NCI-H1930 (cell line): Measurements from ENCODE around the gene ACTR8.
"Not testable (repeated sequence)": the region's sequence is repeated elsewhere in the genome, so short reads cannot be mapped to it uniquely, and the experiment has no call there.

ENCODE experiments used
- DNase-seq, 2 experiments: peaks; one replicate each; lab custom pipeline; 2025; lab: John Stamatoyannopoulos, UW

ACTR8 gene, protein sequence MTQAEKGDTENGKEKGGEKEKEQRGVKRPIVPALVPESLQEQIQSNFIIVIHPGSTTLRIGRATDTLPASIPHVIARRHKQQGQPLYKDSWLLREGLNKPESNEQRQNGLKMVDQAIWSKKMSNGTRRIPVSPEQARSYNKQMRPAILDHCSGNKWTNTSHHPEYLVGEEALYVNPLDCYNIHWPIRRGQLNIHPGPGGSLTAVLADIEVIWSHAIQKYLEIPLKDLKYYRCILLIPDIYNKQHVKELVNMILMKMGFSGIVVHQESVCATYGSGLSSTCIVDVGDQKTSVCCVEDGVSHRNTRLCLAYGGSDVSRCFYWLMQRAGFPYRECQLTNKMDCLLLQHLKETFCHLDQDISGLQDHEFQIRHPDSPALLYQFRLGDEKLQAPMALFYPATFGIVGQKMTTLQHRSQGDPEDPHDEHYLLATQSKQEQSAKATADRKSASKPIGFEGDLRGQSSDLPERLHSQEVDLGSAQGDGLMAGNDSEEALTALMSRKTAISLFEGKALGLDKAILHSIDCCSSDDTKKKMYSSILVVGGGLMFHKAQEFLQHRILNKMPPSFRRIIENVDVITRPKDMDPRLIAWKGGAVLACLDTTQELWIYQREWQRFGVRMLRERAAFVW

DNA sequence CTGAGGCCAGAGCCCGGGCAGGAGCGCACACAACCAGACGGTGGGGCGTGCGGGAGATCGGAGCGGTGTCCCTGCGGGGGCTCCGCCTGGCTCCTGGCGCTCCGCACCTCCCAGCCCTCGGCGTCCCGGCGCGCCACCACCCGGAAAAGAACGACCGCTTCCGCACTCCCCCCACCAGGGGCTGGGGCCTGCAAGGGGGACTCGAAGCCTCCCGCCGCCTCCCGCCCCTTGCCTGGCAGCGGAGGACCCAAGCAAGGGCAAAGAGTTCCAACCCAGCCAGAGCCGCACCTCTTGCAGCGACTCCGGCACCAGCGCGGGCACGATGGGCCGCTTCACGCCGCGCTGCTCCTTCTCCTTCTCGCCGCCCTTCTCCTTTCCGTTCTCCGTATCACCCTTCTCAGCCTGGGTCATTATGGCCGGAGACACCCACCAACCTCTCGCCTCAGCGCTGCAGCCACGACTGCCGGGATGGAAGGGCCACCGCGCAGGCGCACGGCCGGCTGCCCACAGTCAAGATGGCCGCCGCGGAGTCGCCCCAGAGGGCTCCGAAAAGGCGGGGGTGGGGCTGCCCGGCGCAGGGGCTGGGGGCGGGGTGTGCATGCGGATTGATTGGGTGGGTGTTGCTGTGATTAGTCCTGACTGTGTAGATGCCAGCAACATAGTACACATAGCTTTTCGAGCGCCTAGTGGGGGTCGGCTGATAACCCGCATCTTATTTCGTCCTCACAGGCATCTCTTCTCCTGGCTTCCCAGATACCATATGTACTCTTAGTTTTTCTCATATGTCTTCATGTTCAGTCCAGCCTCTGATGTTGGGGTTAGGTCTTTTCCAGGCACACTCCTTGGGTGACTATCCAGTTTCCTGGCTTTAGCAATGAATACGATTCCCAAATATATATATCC is at the start of gene ACTR8:
TSS of gene ACTR8 (minus strand) at position 462 of the 903 bp plus-strand sequence. CDS start at position 411, 51 bp downstream.
- peak; percentile 48 to 72 for DNase-seq

- not testable (repeated sequence) for DNase-seq
Observed at GRCh38 chr3:53927208-53927872, 45.4 kb upstream of the ACTR8 start.

GRCh38 chr3:53921296-53921695 is 39.3 kb upstream of the ACTR8 start:
- DNase-seq = no peak

DNA sequence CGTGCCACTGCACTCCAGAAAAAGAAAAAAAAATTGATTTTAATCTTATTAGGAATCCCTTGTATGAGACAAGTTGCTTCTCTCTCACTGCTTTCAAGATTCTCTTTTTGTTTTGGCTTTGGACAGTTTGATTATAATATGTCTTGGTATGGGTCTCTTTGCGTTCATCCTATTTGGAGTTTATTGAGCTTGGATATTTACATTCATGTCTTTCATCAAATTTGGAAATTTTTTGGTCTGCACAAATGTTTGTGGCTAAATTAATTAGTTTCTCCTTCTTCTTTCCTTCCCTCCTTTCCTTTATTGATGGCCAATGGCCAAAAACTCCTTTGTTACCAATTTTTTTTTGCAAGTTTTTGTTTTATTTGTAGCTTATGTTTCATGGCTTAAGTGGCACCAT is 37.8 kb upstream of the ACTR8 start:
- no peak for DNase-seq

DNA sequence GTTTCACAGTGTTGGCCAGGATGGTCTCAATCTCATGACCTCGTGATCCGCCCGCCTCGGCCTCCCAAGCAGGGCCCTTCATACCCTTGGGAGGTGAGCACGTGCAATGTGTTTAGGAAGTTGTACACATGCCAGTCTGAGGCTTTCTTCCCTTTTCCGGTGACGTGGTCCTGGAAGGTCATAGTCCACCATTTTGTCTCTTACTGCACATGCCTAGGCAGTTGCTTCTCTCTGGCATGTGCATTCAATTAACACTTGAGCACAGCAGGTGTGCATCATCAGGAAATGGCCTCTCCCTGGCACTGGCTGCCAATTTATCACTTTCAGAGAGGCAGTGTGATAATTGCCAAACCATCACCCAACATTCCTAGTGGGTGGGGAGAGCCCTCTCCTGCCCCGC is 31.4 kb upstream of the ACTR8 start:
- DNase-seq = no peak

DNA sequence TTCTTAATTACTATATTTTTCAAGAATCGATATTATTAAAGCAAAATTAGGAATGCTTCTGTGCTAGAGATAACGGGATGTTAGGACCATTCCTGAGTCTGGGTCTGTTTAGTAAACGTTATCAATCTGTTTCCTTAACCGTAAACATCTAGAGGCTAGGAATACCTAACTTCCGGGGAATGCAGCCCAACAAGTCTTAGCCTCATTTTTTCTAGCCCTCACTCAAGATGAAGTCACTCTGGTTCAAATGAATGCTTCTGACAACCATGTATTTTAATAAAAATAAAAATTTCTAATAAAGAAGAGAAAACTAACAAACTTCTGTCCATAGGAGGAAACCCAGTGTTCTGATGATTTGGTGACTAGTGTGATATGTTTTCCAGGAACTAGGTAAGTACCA is 20.8 kb upstream of the ACTR8 start:
- no peak for DNase-seq

DNA sequence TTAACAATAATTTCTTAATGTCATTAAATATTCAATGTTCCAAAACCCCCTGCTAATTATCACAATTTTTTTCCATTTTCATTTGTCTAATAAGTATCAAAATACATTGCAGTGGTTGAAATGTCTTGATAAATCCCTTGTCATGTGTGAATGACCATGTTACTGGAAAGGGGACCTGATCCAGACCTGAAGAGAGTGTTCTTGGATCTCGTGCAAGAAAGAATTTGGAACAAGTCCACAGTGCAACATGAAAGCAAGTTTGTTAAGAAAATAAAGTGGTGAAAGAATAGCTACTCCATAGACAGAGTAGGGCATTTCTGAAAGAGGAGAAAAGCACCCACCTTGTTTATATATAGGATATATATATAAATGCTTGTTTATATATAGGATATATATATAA is 20.1 kb upstream of the ACTR8 start:
- DNase-seq = no peak

GRCh38 chr3:53900666-53901331 is 18.8 kb upstream of the ACTR8 start:
- no peak for DNase-seq

DNA sequence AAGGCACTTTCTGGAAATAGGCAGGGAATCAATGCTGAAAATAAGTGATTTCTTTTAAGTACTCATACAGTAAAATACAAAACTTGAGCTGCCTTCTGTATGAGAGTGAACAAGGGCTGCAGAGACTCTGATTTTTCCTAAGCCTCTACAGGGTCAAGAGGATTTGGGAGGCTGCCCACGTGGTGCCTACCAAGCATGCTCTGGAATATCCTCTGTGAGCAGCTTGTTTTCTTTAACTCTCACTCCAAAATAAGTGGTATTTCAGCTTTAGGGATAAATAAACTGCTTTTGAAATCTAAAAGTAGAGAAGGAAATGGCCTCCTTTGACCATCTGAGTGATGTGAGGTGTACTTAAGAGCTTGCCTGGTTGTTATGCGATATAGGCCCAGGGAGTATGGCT is 17.8 kb upstream of the ACTR8 start:
- no peak for DNase-seq

- DNase-seq = no peak
Observed at GRCh38 chr3:53892286-53892637, 10.3 kb upstream of the ACTR8 start.

GRCh38 chr3:53891497-53892285 is 9.7 kb upstream of the ACTR8 start, which contains the start of gene SELENOK:
Gene SELENOK, minus strand, starts transcription at chr3:53891859.
- peak; percentile 92 to 95 for DNase-seq

DNA sequence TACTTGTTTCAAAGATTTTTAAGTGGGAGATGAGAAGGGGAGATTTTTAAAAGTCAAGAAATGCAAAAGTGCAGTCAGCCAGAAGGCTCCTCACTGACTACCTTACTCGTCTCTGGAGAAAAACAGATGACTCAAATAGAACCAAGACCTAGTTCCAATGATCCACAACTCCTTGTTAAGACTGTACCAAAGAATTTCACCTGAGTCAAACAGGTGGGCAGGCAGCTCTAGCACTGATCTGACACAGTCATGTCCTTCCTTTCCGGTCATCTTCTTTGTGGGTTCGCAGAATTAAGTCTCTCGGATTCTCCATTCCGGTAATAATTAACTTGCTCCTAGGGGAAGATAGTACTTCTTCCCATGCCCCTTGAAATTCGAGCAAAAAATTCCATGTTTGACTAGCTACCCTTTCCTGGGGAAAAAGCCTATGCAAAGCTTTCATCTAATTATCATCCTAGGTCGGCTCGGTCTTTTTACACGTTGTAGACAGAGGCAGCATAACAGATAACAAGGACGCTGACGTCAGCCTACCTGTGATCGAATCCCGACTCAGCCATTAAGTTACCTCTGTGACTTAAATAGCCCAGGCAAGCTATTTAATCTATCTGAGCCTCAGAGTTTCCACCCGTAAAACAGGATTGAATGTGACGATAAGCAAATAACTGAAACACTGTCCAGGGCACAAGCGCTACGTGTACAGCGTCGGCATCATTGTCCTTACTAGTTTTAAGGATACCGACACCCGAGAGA is 8.9 kb upstream of the ACTR8 start:
- no peak for DNase-seq

DNA sequence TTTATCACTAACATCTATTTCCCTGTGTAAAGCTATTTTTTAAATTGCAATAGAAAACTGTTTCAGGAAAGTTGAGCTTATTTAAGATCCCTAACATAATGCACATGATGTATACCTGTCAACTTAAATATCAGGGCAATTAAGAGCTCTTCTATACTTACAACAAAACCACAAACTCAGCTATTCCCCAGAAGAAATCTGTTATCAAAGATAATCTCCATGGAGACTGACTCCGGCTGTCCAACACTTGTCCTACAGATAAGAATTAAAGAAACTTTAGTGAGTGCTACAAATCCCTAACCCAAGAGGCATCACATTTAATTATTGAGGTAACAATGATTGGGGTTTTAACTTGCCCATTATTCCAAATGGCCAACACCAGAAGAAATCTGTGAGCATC is 6.3 kb upstream of the ACTR8 start:
- no peak for DNase-seq

- no peak for DNase-seq
Observed at GRCh38 chr3:53887446-53887845, 5.5 kb upstream of the ACTR8 start.

DNA sequence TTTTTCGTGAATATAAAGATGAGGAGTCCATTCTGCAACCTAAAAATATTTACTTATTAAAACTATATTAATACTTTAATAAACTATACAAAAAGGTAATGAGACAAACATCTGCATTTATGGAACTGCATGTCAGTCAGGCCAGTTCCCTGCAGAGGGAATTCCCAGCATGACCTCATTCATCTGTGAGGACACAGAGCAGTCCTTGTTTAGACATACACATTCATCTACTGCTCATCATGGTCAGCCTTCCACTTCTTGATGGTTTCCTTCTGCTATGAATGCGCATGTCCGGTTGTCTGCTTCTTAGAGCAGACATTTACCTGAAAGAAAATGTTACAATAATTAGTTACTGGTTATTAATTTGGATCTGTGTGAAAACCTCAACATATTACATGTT is 3.3 kb upstream of the ACTR8 start:
- DNase-seq = no peak

DNA sequence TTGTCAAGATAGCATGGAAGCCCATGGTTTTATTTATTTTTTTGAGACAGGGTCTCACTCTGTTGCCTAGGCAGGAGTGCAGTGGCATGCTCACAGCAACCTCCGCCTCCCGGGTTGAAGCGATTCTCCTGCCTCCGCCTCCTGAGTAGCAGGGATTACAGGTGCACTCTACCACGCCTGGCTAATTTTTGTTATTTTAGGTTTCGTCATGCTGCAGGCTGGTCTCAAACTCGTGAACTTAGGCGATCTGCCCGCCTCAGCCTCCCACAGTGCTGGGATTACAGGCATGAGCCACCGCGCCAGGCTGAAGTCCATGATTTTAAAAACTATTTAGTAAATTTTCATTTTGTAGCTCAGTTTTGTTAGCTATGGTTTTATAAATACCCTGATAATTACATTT is 2.7 kb upstream of the ACTR8 start:
- DNase-seq = no peak

GRCh38 chr3:53883008-53883407 is 1.1 kb upstream of the ACTR8 start:
- no peak for DNase-seq

DNA sequence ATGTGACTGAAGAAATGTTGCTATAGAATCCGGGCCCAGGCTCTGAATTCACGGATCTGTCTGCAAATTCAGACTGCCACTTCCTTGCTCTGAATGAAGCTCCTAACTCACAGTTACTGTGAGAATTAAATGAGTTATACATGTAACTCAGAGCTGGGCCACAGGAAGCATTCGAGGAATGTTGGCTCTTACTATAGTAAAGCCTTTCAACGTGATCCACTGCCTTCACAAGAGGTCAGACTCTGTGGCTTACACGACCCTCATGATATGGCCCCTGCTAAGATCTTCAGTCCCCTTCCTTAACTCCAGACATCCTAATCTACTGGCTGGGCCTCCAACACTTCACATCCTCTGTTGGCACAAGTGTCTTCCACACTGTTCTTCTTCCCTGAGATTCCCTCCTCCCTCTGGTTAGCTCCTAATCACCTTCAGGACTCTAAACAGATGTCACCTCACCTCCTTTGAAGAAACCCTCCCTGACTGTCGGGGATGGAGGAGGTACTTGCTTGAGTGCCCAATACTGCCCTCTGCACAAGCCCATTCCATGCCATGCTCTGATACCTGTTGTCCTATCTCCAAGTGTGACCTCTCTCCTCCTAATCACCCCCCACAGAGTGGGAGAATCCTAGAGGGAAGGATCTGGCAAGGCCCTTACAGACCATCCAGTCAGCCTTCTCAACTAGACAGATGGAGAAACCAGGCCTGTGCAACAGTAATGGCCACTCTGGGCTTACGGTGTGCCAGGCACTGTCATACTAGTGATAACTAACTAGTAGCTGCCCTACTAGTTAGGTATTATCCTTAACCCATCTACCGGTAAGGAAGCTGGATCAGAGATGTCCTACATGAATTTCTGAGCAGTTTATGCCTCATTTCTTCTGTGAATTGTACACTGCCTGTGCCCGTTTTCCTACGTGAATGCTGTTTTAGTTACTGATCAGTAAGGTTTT is 1.3 kb downstream of the ACTR8 start:
- no peak for DNase-seq
